NB4 (cell line): ENCODE measurements around the gene PPFIA2.

Experiments used
- MYC ChIP-seq: IDR thresholded peaks from 2 replicates; pipeline ENCODE4 v1.6.1; 2011; ENCODE audit warnings: low read depth, low read length
- POLR2A ChIP-seq: IDR thresholded peaks from 2 replicates; pipeline ENCODE4 v1.6.1; 2011; ENCODE audit warnings: mild to moderate bottlenecking; ENCODE audit not compliant: insufficient read length; ENCODE audit errors: extremely low read depth
- TF ChIP-seq, protein P1 (sequence below): IDR thresholded peaks from one replicate; pipeline ENCODE4 v1.5.1; 2012; ENCODE audit warnings: low read depth, low read length
- TF ChIP-seq, protein P2 (sequence below): IDR thresholded peaks from 2 replicates; pipeline ENCODE4 v1.6.1; 2011; ENCODE audit warnings: low read depth, low read length

DNA sequence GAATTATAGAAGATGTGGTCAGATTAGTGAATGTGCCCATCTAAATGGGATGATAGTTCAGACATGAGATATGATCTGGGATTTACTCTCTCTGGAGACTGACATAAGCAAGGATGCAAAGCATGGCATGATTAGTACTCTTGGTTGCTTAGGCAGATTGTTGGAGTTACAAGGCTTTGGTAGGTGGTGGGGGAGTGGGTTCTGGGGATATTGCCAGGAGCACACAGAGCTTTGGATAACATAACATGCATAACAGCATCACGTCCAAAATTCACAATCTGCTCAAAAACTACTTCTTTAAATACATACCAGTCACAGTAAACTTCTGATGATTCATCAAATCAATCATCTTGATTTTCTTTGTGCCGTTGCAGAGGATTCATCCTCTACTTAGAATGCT lies 393.9 kb downstream of the PPFIA2 start:
- TF ChIP-seq, protein P1, sequence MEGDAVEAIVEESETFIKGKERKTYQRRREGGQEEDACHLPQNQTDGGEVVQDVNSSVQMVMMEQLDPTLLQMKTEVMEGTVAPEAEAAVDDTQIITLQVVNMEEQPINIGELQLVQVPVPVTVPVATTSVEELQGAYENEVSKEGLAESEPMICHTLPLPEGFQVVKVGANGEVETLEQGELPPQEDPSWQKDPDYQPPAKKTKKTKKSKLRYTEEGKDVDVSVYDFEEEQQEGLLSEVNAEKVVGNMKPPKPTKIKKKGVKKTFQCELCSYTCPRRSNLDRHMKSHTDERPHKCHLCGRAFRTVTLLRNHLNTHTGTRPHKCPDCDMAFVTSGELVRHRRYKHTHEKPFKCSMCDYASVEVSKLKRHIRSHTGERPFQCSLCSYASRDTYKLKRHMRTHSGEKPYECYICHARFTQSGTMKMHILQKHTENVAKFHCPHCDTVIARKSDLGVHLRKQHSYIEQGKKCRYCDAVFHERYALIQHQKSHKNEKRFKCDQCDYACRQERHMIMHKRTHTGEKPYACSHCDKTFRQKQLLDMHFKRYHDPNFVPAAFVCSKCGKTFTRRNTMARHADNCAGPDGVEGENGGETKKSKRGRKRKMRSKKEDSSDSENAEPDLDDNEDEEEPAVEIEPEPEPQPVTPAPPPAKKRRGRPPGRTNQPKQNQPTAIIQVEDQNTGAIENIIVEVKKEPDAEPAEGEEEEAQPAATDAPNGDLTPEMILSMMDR: no peak
- TF ChIP-seq POLR2A (no peak), MYC (no peak)
- TF ChIP-seq, protein P2, sequence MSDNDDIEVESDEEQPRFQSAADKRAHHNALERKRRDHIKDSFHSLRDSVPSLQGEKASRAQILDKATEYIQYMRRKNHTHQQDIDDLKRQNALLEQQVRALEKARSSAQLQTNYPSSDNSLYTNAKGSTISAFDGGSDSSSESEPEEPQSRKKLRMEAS: no peak
